Endothelial cell of umbilical vein (primary cell): ENCODE results near the gene C2orf15. TPM values are rescaled to one million over a fixed set of nuclear protein-coding genes. Genes with fewer than 3 reads are reported as not detected.

ENCODE experiments used
- BruUV-seq: library from RNA; stranded (reverse); fragments of 400-500 nt; replicated peaks from 2 replicates; lab custom pipeline; 2021; lab: Mats Ljungman, UMichigan
- CTCF ChIA-PET: fragments of 300-600, 350-600 bp; sonication (Branson Sonifier 250); formaldehyde crosslinking; loops from one replicate; lab custom pipeline; 2021; ENCODE audit warnings: antibody characterized with exemption, inconsistent platforms; lab: Charles Lee
- POLR2A ChIA-PET: fragments of 300-600, 350-600 bp; sonication (Branson Sonifier 250); formaldehyde crosslinking; loops from one replicate; lab custom pipeline; 2021; ENCODE audit warnings: antibody characterized with exemption, inconsistent platforms; lab: Charles Lee
- DNase-seq: peaks from one replicate; pipeline ENCODE4 v3.0.0-alpha.2; 2011; ENCODE audit warnings: low read depth, low spot score
- FAIRE-seq: peaks from 2 replicates; lab custom pipeline; 2011; peaks lifted over from hg19 to GRCh38; lab: Jason Lieb, UNC
- H2AFZ ChIP-seq: 2 replicates; pipeline ENCODE4 v1.6.0; 2012; ENCODE audit warnings: low read depth, low read length, control low read depth, inconsistent platforms
- H3K27ac ChIP-seq: 2 replicates; pipeline ENCODE4 v1.5.1; 2011; ENCODE audit warnings: low read depth, mild to moderate bottlenecking, control low read depth, low read length, moderate library complexity; ENCODE audit not compliant: insufficient read depth
- H3K27me3 ChIP-seq, 2 experiments: 2 replicates each; pipeline versions ENCODE4 v1.6.0 to v1.6.1; 2011; ENCODE audit warnings: low read length in 2 of 2, mixed read lengths in 1 of 2; ENCODE audit not compliant: control insufficient read depth in 2 of 2, insufficient read depth in 2 of 2
- H3K36me3 ChIP-seq, 2 experiments: 2 replicates in 1 of 2; 3 replicates in 1 of 2; pipeline ENCODE4 v1.5.1; 2011; ENCODE audit warnings: low read length in 2 of 2, mild to moderate bottlenecking in 1 of 2, moderate library complexity in 1 of 2; ENCODE audit not compliant: control insufficient read depth in 2 of 2, insufficient read depth in 2 of 2; ENCODE audit errors: extremely low read depth in 1 of 2
- H3K4me1 ChIP-seq: 3 replicates; pipeline ENCODE4 v1.5.1; 2011; ENCODE audit warnings: mild to moderate bottlenecking, low read length; ENCODE audit not compliant: control insufficient read depth, insufficient read depth; ENCODE audit errors: extremely low read depth
- H3K4me2 ChIP-seq: 2 replicates; pipeline ENCODE4 v1.6.1; 2011; ENCODE audit warnings: low read length, control low read depth, mixed read lengths; ENCODE audit not compliant: insufficient read depth
- H3K4me3 ChIP-seq, 3 experiments: fragments of 200-600 bp in 1 of 3; sonication (generic), shearing (Covaris generic) in 1 of 3; replicated peaks in 1 of 3; 2 replicates each; pipeline ENCODE4 v1.5.1; 2011 to 2016; ENCODE audit warnings: control low read depth in 3 of 3, low read length in 3 of 3, mild to moderate bottlenecking in 2 of 3, inconsistent platforms in 1 of 3, low read depth in 1 of 3, moderate library complexity in 1 of 3; ENCODE audit not compliant: insufficient read depth in 1 of 3
- H3K79me2 ChIP-seq: 2 replicates; pipeline ENCODE4 v1.6.0; 2012; ENCODE audit warnings: low read length, inconsistent platforms; ENCODE audit not compliant: control insufficient read depth, insufficient read depth
- H3K9ac ChIP-seq: replicated peaks from 2 replicates; pipeline ENCODE3; 2011; ENCODE audit warnings: low read length, control low read depth; ENCODE audit not compliant: insufficient read depth; ENCODE audit errors: extremely low read depth
- H3K9me1 ChIP-seq: replicated peaks from 3 replicates; pipeline ENCODE4 v1.6.0; 2011; ENCODE audit warnings: mild to moderate bottlenecking, low read length; ENCODE audit not compliant: control insufficient read depth, insufficient read depth; ENCODE audit errors: extremely low read depth
- H3K9me3 ChIP-seq: replicated peaks from 2 replicates; pipeline ENCODE4 v1.5.1; 2012; ENCODE audit warnings: low read length, inconsistent platforms; ENCODE audit not compliant: control insufficient read depth, insufficient read depth
- H4K20me1 ChIP-seq: replicated peaks from 2 replicates; pipeline ENCODE3; 2011; ENCODE audit warnings: mild to moderate bottlenecking, low read length; ENCODE audit not compliant: control insufficient read depth, insufficient read depth; ENCODE audit errors: extremely low read depth
- EZH2 ChIP-seq: IDR thresholded peaks from 2 replicates; pipeline ENCODE4 v1.6.1; 2012; ENCODE audit warnings: borderline replicate concordance, low read depth, mild to moderate bottlenecking, moderate library complexity, low read length, inconsistent platforms; ENCODE audit not compliant: severe bottlenecking
- FOS ChIP-seq: IDR thresholded peaks from 2 replicates; pipeline ENCODE4 v1.6.1; 2011; ENCODE audit warnings: mild to moderate bottlenecking, low read length, moderate library complexity, borderline replicate concordance; ENCODE audit not compliant: insufficient read depth
- GATA2 ChIP-seq: IDR thresholded peaks from 2 replicates; pipeline ENCODE4 v1.7.0; 2011; ENCODE audit warnings: low read depth, mild to moderate bottlenecking, moderate library complexity, mixed read lengths, low read length; ENCODE audit not compliant: insufficient read length, insufficient read depth
- JUN ChIP-seq: IDR thresholded peaks from 2 replicates; pipeline ENCODE4 v1.6.1; 2011; ENCODE audit warnings: borderline replicate concordance, low read depth; ENCODE audit not compliant: insufficient read length, insufficient read depth
- MAX ChIP-seq: IDR thresholded peaks from 2 replicates; pipeline ENCODE4 v1.6.1; 2011; ENCODE audit not compliant: insufficient read depth, insufficient read length
- MYC ChIP-seq: IDR thresholded peaks from one replicate; pipeline ENCODE4 v1.6.1; 2011; ENCODE audit warnings: mild to moderate bottlenecking, low read depth, low read length
- POLR2A ChIP-seq: IDR thresholded peaks from 2 replicates; pipeline ENCODE4 v1.6.1; 2012; ENCODE audit warnings: low read depth, mild to moderate bottlenecking, control low read depth, low read length
- POLR2AphosphoS5 ChIP-seq: IDR thresholded peaks from 2 replicates; pipeline ENCODE4 v1.6.1; 2012; ENCODE audit warnings: low read depth, mild to moderate bottlenecking, control low read depth, low read length, moderate library complexity; ENCODE audit not compliant: insufficient read depth
- dilution Hi-C: fragments of 300-500 bp; cut with MboI; formaldehyde crosslinking; loops from one replicate; pipeline ENCODE4 v1.15.0; 2019; ENCODE audit warnings: low sequenced_read_pairs; ENCODE audit not compliant: extremely low pct_ligation_motif_present
- intact Hi-C: fragments of 100-400 bp; cut with micrococcal nuclease; formaldehyde crosslinking; loops from one replicate; pipeline ENCODE4 v1.10.0; 2022
- polyA plus RNA-seq, 4 experiments: library from polyadenylated mRNA; depleted of rRNA in 3 of 4; stranded (reverse) in 3 of 4; unstranded in 1 of 4; fragments of >200 nt; gene quantifications; 2 replicates each; pipeline versions ENCODE4 v1.2.1 to v1.2.3, GENCODE V29; 2011 to 2012; ENCODE audit warnings: missing spikeins in 1 of 4
- total RNA-seq: library from RNA; stranded (reverse); gene quantifications from 2 replicates; pipeline ENCODE4 v1.2.3, GENCODE V29; 2021
- TF ChIP-seq, protein P1 (sequence below), 2 donors: IDR thresholded peaks; 1 replicate in 1 of 2; 2 replicates in 1 of 2; pipeline ENCODE4 v1.5.1; 2011; ENCODE audit warnings: low read length in 2 of 2, mild to moderate bottlenecking in 2 of 2, moderate library complexity in 2 of 2, control low read depth in 1 of 2, inconsistent platforms in 1 of 2, low read depth in 1 of 2; ENCODE audit not compliant: insufficient read depth in 1 of 2; ENCODE audit errors: extremely low read depth in 1 of 2

The C2orf15 gene
- total and polyA plus RNA-seq, 2 donors (not counting 3 experiments of a cell fraction or from before 2014, with no cell fraction given): not detected

DNA sequence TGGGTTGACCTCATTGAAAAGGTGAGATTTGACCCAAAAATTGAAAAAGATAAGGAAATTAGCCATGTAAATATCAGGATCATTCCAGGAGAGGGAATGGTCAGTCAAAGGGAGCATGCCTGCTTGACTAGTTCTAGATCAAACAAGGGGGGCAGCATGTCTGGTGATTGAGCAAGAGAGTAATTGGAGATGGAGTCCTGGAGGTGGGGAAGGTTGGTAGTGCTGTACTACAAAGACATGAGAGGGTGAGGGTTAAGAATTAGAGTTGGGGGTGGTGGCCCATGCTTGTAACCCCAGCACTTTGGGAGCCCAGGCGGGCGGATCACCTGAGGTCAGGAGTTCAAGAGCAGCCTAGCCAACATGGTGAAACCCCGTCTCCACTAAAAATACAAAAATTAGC is 41.5 kb downstream of the C2orf15 start:
- peaks cover 17% of the 10 kb centered on the region for H3K4me1 ChIP-seq
- no peak overlapping the region for H3K4me3 ChIP-seq
- dilution Hi-C loops: no loop called here
- H4K20me1 ChIP-seq: no peaks in the 10 kb centered on the region
- H3K36me3 ChIP-seq: peaks cover 0 to 2% of the 10 kb centered on the region in 2 experiments
- no peak overlapping the region for H3K9ac ChIP-seq
- H3K79me2 ChIP-seq: peaks cover 64% of the 10 kb centered on the region
- no peaks in the 10 kb centered on the region for H3K27me3 ChIP-seq
- H3K9me3 ChIP-seq: no peaks in the 10 kb centered on the region
- intact Hi-C loops: no loop called here
- H3K4me2 ChIP-seq: no peak overlapping the region
- ChIA-PET POLR2A (no interaction called here), CTCF (no interaction called here)
- FAIRE-seq: no peak
- no peak overlapping the region for H2AFZ ChIP-seq
- BruUV-seq: no TSS peak
- no peak overlapping the region for H3K27ac ChIP-seq
- no peak for TF ChIP-seq EZH2
- no peak for TF ChIP-seq POLR2AphosphoS5
- no peak for TF ChIP-seq MAX
- no peak for TF ChIP-seq JUN
- TF ChIP-seq MYC: no peak
- no peak for TF ChIP-seq GATA2
- TF ChIP-seq, protein P1, sequence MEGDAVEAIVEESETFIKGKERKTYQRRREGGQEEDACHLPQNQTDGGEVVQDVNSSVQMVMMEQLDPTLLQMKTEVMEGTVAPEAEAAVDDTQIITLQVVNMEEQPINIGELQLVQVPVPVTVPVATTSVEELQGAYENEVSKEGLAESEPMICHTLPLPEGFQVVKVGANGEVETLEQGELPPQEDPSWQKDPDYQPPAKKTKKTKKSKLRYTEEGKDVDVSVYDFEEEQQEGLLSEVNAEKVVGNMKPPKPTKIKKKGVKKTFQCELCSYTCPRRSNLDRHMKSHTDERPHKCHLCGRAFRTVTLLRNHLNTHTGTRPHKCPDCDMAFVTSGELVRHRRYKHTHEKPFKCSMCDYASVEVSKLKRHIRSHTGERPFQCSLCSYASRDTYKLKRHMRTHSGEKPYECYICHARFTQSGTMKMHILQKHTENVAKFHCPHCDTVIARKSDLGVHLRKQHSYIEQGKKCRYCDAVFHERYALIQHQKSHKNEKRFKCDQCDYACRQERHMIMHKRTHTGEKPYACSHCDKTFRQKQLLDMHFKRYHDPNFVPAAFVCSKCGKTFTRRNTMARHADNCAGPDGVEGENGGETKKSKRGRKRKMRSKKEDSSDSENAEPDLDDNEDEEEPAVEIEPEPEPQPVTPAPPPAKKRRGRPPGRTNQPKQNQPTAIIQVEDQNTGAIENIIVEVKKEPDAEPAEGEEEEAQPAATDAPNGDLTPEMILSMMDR (IDR thresholded peaks at IDR 0.05; ENCODE audit: extremely low read depth in 1 of 2, insufficient read depth in 1 of 2, low read depth in 1 of 2, low read length in 2 of 2): no peak
- no peak for TF ChIP-seq POLR2A
- no peak for TF ChIP-seq FOS
- no peak for DNase-seq
- no peaks in the 10 kb centered on the region for H3K9me1 ChIP-seq
